SIG-M5 (cell line): ENCODE data around the gene FARS2.

Experiments
- DNase-seq: peaks from one replicate; lab custom pipeline; 2025; lab: John Stamatoyannopoulos, UW

Gene FARS2

DNA sequence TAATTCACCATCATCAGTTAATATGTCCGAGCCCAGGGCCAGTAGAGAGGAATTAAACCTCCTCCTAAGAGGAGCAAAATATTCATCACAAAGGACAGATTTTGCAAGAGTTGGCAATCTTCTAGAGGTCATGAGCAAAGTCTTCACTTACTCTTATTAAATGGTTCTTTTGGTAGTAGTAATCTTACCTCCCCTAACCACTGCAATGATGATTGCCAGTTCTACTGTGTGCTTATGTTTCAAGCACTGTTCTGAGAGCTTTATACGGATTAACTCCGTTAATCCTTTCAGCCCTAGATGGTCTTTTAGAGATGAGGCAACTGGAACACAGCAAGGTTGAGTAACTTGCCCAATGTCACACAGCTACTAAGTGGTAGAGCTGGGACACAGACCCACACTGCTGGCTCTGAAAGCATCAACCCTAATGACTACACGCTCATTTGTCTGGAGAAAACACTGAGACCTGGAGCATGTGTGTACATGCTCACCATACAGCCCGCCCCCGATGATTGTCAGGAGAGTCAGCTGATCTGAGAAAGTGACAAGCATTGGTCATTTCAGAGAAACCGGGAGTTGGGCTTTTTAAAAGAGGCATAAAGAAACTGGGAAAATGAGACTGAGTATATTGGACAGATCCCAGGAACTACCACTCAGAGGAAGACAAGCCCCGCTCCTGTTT is 469.4 kb downstream of the FARS2 start:
- no peak for DNase-seq

DNA sequence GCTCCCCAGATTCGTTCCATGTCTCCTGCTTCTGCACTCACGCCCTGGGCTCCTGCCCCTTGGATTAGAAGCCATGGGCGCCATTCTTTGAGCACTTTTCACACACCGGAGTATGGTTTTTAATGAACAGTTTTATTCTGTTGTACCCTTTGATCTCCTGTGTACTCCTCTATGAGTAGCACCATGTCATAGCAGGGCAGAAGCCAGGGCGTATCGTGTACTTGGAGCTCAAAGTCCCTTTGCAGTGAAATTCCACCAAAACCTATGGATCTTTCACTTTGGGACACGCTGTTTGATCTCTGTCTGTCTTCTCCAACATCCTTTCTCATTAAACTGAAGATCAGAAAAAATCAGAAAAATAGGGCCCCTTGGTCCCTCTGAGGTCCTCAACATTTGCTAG is 470.1 kb downstream of the FARS2 start:
- DNase-seq = no peak

DNA sequence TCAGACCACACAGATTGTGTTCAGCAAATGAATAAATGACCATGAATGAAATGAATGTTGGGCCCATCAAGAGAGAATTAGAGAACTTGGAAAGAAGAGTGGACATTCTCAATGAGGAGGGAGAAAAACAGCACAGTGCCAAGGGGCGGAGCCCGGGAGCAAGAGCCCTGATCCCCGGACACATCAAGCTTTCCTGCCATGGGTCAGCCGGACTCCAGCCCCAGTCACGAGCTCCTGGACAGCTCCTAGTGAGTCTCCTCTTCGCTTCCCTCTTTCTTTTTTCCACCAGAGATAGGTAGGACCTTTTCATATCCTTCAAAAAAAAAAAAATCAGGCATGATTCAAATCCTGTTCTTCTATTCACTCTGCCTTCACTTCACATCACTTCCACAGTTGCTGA is 471.2 kb downstream of the FARS2 start:
- DNase-seq = no peak

DNA sequence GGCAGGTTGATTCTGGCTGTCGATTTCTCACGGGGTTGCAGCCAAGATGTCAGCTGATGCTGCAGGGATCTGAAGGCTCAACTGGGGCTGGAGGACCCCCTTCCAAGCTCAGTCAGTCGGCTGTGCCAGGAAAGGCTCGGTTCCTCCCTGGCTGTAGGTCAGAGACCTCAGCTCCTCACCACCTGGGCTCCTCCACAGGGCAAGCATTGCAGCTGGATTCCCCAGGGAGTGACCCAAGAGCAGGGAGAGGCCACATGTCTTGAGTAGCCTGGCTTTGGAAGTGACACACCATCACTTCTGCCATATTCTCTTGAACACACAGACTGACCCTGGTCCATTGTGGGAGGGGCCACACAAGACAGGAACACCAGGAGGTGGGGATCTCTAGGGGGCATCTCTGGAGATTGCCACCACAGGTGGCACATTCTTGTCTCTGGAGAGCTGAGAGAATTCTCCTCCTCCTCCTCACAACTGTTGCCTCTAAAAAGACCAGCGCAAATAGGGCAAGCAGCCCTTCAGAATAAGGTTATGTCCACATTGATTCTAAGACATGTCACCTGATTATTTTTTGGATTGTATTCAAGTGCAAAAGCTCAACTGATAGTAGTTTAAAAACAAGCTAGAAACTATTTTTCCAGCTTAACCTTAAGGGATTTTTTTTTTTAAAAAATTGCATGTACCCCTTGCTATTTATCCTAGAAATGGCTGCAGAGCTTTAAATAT is 474.9 kb downstream of the FARS2 start:
- no peak for DNase-seq

DNA sequence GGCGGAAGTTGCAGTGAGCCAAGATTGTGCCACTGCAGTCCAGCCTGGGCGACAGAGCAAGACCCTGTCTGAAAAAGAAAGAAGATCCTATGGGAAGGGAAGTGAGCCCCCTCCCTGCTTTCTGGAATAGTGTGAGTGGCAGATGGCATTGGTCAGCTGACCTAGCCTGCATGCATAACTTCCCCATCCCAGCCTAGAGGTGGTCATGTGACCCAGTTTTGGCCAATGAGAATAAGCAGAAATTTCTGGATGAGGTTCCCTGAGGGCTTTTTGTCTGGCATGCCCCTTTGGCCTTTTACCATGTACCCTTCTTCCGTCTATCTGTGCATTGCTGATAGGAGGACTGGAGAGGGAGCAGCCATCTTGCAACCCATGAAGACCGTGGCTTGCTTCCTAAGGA is 476.1 kb downstream of the FARS2 start:
- no peak for DNase-seq

DNA sequence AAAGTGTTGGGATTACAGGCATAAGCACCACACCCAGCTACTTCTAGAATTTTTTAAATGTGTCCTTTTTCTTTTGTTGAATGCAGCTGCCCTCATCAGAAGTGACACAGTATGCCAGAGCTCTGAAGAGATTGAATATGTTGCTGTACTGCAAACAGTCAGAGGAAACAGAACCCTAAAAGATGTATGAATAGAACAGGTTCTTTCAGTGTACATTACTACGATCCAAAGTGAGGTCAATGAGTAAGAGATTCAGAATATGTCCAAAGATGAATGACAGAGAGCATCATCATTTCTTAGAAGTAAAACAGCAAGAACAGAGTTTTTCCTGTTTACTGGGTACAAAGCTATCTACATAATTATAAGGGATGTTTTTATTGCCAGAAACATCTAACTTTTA is 476.9 kb downstream of the FARS2 start:
- no peak for DNase-seq

DNA sequence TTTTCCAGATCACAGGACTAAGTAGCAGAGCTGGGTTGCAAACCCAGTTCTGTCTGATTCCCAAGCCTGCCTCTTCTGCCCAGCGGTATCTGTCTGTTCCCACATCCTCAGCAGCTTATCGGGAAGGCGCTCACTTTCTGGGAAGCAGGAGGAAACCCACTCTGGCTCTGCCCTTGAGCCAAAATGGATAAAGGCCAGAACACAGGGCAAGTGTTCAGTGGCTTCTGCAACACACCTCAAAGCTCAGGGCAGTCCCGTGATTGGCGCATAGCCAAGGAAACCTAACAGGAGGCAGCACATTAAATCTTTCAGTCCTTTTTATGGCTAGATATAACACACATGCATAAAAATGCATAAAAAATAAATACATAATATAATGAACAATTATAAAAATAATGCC is 483.2 kb downstream of the FARS2 start:
- DNase-seq = no peak

DNA sequence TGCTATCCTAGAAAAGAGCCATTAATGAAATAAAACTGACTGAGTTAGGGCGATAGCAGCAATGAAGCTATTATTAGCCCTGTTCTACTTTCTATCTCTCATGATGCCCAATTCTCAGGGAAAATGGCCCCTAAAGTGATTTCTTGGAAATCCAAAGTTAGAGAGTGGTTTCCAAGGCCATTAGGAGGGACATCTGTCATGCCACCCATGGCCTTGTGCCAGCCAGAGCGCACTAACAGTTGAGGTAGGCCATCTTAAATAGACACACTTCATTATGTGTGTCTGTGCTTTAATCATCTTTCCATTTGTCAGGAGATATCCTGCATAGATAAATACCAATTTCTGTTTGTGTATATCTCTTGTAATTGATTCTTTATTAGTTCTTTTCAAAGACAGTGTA is 483.8 kb downstream of the FARS2 start:
- no peak for DNase-seq

DNA sequence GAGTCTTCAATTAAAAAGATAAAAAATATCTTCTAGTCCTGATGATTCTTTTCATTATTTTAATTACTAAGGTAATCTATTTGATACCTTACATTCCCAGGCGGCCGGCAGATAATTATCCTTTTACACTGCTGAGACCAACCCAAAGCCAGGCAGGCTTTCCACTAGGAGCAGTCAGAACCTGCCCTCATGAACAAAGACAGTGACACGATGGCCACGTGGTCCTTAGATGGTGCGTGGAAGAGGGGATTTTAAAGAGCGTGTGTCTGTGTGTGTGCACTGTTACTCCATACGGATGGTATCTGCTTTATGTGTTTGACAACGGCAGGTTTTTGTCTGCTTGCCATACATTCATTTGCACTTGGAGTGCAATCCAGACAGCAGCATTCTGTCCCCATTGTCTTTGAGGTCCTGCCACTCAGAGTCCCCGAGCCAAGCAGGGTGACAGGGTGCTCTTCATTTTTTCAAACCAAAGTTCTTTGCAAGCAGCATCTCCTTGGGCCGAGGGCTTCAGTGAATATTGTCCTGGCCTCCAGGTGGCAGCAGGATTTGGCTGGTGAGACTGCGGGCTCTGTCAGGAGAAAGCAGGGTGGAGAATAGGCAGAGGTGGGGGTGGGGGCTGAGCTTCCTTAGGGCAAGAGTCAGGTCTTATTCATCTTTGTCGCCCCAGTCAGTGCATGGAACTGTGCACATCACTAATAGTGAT is 484.9 kb downstream of the FARS2 start:
- no peak for DNase-seq

DNA sequence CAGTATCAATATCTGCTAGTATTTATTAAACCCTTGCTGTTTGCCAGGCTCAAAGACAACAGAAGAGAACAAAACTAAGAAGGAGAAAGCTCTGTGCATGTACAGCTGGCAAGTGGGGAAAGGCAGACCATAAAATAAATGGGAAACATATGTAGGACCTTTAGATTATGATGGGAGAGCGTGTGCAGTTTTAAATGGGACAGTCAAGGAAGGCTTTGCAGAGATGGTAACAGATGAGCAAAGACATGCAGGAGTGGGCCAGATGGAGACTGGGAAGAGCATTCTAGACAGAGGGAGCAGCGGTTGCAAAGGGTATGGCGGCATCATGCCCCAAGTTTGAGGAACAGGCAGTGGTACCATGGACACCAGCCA is 485.4 kb downstream of the FARS2 start:
- no peak for DNase-seq

DNA sequence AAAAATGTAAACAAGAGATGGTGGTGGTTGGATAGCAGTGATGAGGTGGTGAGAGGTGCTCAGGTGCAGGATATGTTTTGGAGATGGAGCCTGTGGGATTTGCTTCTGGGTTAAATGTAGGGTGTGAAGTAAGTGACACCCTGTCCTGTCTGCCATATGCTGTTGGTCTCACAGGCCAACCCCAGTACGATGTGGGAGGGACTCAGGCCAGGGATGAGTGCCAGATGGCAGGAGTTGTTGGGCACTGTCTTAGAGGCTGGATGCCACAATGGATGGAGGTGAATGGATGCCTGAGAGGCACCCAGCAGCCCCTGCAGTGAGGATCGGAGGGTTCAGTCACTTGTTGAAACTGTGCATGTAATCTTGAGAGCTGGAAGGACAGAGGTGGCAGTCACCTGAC is 486.1 kb downstream of the FARS2 start:
- DNase-seq = no peak

DNA sequence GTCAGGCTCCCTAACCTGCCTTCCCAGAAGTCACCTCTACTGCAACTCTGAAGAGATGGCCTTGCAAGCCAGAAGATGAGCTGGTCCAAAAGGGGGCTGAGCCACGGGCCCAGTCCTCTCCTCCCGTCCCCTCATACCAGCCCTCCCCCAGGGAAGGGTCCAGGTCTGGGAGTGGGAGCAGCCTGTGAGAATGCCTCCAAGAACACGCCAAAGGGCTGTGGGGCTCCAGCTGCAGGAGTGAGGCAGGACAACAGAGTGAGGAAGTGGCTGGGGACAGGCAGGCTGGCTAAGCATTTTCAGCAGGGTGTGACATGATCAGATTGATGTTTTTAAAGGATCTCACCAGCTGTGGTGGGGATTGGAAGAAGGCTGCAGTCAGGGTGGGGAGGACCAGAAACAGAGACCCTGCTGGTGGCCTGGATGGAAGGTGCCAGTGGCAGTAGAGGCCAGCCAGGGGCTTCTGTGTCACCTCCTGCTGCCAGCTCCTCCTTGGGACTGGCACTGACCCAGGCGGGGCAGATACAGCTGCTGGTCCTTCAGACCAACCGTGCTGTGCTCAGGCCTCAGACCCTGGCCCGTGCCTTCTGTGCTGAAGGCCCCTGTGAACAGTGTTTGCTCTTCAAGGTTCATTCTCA is 487.8 kb downstream of the FARS2 start:
- DNase-seq = no peak

DNA sequence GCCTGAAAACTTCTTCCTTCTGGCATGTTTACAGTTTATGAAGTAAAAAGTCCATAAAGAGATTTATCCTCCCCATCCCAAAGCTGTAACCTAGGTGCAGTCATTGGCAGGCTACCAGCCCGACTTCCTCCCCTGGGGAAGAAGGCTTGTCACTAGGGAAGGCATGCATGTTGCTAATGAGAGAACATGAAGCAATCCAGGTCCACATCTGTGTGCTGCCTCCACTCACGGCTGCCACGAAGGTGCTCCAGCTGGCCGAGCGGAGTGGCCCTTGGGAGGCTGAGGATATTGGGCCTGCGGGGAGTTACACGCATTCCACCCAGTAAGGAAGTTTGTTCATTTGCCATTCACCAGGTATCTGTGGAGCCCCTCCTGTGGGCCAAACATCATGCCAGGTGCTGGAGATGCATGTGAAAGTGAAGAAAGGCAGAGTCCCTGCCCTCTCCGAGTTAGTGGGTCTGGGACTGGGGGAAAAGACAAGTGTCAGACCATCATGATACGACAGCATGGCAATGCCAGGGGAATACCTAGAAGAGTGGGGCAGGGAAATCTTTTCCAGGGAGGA is 488.4 kb downstream of the FARS2 start:
- DNase-seq = no peak

DNA sequence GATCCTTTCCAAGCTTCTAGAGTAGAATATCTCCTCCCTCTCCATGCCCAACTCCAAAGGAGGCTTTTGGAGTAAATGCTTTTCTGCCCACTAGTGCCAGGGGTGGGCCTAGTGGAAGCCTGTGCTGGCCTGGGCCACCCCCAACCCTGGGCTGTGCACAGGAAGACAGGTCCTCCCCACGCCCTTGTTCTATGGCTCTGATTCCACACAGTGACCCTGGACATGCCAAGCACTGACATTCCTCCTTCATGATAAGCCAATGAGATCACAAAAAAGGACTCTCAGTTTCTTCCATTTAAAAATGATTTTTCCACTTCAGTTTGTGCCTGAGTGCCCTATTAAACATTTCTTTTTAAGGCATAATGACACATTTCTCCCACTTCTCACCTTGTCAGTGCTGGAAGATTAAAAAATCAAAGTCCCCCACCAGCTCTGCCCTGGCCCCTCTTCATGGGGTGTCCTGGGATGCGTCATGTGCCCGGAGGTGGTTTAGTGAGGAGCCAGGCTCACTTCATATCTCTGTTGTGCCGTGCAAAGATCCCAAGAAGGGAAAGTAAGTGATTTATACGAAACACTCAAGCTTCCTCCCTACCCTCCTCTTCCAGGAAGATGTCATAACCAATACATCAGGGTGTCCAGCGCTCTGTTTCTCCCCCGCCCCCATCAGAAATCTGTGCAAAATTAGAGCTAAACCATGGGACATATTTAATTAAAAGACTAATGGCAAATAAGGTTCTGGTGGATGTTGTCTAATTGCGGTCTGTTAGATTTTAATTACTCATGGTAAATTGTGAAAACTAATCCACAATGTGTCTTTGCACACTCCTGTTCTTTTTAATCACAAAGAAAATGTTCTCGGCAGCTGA is 490.4 kb downstream of the FARS2 start:
- DNase-seq = no peak

DNA sequence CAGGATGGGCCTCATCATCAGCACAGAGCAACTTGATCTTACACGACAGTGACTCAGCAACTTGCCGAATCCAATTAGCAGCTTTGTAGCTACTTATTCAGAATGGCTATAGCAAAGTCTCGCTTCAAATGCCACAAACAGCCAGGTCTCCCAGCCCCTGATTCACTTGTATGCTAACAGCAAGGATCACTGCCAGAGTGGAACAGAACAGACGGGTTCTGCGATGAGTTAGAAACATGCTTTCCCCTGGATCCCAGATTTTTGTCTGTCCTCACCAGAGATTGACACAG is 491.0 kb downstream of the FARS2 start:
- no peak for DNase-seq

DNA sequence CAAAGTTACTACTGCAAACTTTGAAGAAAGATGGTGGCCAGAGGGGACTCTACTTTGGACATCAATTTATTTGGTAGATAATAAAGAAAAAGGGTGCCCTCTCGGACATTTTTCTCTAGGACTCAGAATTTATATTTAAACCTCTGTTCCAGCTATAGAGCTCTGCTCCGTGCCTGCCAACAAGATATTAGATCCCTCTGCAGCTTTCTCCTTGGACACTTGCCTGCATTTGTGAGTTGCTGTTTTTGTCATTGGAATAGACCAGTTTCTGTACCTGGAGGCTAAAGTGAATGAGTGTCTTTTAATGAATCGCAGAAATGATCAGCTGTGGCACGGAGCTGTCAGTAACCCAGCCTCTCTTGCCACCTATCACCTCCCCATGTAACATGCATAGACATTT is 491.9 kb downstream of the FARS2 start:
- no peak for DNase-seq

DNA sequence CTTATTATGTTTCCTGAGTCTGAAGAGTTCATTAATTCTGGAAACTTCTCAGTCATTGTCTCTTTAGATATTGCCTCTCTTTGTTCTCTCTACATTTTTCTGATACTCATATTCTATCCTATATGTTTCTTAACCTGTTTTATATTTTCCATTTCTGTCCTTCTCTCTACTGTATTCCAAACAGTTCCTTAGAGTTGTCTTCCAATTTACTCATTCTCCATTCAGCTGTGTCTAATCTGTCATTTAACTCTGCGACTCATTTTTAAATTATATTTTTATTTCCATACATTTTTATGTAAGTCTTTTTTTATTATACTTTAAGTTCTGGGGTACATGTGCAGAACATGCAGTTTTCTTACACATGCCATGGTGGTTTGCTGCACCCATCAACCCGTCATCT is 493.6 kb downstream of the FARS2 start:
- no peak for DNase-seq

DNA sequence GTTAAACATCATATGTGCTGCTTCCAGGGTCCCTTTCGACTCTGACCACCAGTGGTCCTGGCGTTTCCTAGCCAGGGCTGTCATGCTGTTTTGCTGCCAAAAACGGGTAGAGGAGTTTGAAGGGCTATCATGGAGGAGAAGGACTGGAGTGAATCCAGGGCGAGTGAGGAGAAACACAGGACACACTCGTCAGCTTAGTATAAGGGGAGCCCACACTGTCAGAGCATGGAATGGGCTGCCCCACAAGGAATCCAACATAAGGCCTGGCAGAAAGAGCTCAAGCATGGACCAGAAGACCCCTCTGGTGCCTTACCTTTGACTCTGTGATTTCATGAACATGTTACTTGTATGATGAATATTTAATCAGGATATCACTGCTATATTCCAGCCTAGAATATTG is 498.3 kb downstream of the FARS2 start:
- DNase-seq = no peak

DNA sequence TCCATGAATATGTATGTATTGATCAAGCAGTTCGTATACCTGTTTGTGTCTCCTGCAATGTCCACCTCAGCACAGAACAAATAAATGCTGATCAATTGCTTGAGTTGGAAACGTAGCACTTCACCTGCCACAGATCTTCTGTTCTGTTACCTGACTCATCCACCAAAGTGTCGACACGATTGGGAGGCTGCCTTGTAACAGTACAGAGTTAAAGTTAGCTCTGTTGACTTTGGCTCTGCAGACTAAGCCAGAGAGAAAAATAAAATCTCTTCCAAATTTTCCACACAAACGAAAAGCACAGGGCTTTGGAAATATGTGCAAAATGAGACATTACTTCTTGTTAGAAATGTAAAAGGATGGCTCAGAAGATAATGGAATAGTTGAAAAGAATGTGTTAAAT is 500.1 kb downstream of the FARS2 start:
- no peak for DNase-seq

DNA sequence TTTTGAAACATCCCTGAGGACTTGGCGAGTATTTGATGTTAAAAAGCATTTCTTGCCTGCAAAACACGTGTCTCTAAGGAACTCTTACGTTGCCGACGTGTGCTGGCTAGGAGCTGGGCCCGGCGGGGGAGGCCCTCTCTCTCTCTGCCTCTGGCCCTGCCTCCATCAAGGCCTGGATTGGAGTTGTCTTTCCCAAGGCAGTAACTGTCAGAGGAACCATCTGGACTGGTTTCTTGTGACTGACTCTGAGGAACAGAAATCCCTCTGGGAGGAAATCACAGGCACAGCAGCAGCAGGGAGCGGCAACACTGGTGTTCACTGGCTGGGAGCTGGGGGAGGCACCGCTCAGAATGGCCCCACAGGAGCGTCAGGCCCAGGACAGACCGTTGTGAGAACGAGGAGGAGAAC is 501.3 kb downstream of the FARS2 start:
- DNase-seq = no peak

DNA sequence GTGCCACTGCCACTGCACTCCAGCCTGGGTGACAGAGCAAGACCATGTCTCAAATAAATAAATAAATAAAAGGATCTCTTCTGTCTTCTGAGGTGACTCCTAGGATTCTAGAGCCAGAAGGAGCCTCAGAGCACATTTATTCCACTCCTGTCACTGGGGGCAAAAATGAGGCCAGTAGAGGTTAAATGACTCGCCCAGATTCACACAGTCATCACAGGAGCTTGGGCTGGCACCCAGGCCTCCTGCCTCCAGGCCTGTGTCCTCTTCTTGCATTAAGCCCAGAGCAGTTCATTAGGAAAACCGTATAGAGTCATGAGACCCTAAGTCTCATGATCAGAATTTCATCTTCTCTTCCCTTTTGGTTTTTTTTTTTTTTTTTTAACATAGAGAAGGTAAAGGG is 502.1 kb downstream of the FARS2 start:
- DNase-seq = no peak

DNA sequence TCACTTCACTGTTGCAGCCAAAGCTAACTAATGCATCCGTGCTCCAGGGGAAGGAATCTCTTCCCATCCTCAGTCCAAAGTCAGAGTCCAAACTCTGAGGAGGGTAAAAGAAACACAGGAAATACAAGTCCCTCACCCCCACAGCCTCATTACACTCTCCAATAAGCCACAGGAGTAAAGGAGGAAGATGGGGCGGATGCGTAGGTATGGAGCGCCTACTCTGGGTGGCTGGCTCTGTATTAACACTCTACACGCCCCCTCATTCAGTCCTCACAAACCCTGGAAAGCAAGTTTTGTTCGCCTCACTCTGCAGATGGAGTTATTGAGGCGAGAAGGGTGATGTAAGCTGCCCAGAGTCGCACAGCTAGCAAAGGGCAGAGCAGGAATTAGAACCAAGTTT is 502.6 kb downstream of the FARS2 start:
- DNase-seq = no peak
